ENCODE results near the gene PEPD.

GRCh38 chr19:33519416-33519815, 2.2 kb downstream of the PEPD start:
- no peak for TF ChIP-seq REST (IDR thresholded peaks at IDR 0.05)
- TF ChIP-seq CTCF (IDR thresholded peaks at IDR 0.05; ENCODE audit: low read depth, low read length, missing input control) = no peak
- TF ChIP-seq ZBTB33 (IDR thresholded peaks at IDR 0.05) = no peak
- TF ChIP-seq MAX (IDR thresholded peaks at IDR 0.05) = no peak
- TF ChIP-seq TAF1 (conservative IDR thresholded peaks at IDR 0.05) = no peak
- no peak for TF ChIP-seq HNF4G (IDR thresholded peaks at IDR 0.05)
- TF ChIP-seq NR2F2 (IDR thresholded peaks at IDR 0.05) = no peak
- TF ChIP-seq GABPA (IDR thresholded peaks at IDR 0.05 in 1 of 2, conservative IDR thresholded peaks at IDR 0.05 in 1 of 2) = no peak
- no peak for TF ChIP-seq FOXA2 (IDR thresholded peaks at IDR 0.05)
- TF ChIP-seq SP1 (IDR thresholded peaks at IDR 0.05) = no peak
- TF ChIP-seq JUND (IDR thresholded peaks at IDR 0.05) = no peak
- TF ChIP-seq RAD21 (IDR thresholded peaks at IDR 0.05) = no peak

Measured in liver (tissue), 3 donors.